ENCODE measurements around the gene MEP1A.

DNA sequence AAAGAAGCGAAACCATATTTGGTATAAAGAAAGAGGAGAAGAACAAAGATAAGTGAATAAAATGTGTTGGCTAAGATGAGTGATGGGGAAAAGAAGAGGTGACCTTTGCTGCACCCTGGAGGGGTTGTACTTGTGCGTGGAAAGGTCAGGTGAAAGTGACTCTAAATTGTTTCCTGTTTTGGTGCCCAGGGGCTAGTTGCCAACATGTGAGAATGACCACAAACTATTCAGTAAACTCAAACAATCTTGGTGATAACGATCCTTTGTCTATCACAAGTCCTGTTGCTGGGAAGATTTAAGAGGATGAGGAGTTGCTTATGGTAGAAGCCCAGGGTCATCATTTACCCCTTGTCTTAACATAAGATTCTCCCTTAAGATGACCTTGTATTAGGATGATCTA lies 70.6 kb downstream of the MEP1A start:
- TF ChIP-seq, protein P1, sequence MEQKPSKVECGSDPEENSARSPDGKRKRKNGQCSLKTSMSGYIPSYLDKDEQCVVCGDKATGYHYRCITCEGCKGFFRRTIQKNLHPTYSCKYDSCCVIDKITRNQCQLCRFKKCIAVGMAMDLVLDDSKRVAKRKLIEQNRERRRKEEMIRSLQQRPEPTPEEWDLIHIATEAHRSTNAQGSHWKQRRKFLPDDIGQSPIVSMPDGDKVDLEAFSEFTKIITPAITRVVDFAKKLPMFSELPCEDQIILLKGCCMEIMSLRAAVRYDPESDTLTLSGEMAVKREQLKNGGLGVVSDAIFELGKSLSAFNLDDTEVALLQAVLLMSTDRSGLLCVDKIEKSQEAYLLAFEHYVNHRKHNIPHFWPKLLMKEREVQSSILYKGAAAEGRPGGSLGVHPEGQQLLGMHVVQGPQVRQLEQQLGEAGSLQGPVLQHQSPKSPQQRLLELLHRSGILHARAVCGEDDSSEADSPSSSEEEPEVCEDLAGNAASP (IDR thresholded peaks at IDR 0.05) = no peak
- TF ChIP-seq, protein P2, sequence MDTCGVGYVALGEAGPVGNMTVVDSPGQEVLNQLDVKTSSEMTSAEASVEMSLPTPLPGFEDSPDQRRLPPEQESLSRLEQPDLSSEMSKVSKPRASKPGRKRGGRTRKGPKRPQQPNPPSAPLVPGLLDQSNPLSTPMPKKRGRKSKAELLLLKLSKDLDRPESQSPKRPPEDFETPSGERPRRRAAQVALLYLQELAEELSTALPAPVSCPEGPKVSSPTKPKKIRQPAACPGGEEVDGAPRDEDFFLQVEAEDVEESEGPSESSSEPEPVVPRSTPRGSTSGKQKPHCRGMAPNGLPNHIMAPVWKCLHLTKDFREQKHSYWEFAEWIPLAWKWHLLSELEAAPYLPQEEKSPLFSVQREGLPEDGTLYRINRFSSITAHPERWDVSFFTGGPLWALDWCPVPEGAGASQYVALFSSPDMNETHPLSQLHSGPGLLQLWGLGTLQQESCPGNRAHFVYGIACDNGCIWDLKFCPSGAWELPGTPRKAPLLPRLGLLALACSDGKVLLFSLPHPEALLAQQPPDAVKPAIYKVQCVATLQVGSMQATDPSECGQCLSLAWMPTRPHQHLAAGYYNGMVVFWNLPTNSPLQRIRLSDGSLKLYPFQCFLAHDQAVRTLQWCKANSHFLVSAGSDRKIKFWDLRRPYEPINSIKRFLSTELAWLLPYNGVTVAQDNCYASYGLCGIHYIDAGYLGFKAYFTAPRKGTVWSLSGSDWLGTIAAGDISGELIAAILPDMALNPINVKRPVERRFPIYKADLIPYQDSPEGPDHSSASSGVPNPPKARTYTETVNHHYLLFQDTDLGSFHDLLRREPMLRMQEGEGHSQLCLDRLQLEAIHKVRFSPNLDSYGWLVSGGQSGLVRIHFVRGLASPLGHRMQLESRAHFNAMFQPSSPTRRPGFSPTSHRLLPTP (IDR thresholded peaks at IDR 0.05; ENCODE audit: borderline replicate concordance, extremely low read depth, insufficient read length) = no peak
- no peak for TF ChIP-seq ZNF212 (CRISPR knock-in tag; IDR thresholded peaks at IDR 0.05)
- TF ChIP-seq, protein P3, sequence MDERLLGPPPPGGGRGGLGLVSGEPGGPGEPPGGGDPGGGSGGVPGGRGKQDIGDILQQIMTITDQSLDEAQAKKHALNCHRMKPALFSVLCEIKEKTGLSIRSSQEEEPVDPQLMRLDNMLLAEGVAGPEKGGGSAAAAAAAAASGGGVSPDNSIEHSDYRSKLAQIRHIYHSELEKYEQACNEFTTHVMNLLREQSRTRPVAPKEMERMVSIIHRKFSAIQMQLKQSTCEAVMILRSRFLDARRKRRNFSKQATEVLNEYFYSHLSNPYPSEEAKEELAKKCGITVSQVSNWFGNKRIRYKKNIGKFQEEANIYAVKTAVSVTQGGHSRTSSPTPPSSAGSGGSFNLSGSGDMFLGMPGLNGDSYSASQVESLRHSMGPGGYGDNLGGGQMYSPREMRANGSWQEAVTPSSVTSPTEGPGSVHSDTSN (CRISPR knock-in tag; IDR thresholded peaks at IDR 0.05; ENCODE audit: low read depth) = no peak
- TF ChIP-seq, protein P3 (tag; conservative IDR thresholded peaks at IDR 0.05; ENCODE audit: low read depth) = no peak

Measured in K562 (cell line).